Upper lobe of left lung (tissue), 4 donors: ENCODE results near the gene NSD1.

Experiments used
- EP300 ChIP-seq, 4 donors: sonication (generic); formaldehyde crosslinking; IDR thresholded peaks; one replicate each; pipeline ENCODE4 v1.5.1; 2017; ENCODE audit warnings: antibody characterized with exemption in 4 of 4, control low read depth in 2 of 4
- POLR2A ChIP-seq, 4 donors: fragments of 450-650 bp; IDR thresholded peaks; one replicate each; pipeline ENCODE4 v1.5.1; 2016 to 2017; ENCODE audit warnings: antibody characterized with exemption in 4 of 4, mild to moderate bottlenecking in 2 of 4
- POLR2AphosphoS5 ChIP-seq, 2 donors: sonication (generic); formaldehyde crosslinking; IDR thresholded peaks; one replicate each; pipeline ENCODE4 v1.5.1; 2017; ENCODE audit warnings: antibody characterized with exemption in 2 of 2
- TF ChIP-seq, protein P1 (sequence below), 6 experiments: fragments of 450-650 bp in 4 of 6; fragments of 200-600 bp in 2 of 6; sonication (generic) in 2 of 6; IDR thresholded peaks; one replicate each; pipeline ENCODE4 v1.5.1; 2016 to 2019; ENCODE audit warnings: antibody characterized with exemption in 6 of 6

GRCh38 chr5:177332896-177333260, 199.3 kb downstream of the NSD1 start:
- TF ChIP-seq, protein P1, sequence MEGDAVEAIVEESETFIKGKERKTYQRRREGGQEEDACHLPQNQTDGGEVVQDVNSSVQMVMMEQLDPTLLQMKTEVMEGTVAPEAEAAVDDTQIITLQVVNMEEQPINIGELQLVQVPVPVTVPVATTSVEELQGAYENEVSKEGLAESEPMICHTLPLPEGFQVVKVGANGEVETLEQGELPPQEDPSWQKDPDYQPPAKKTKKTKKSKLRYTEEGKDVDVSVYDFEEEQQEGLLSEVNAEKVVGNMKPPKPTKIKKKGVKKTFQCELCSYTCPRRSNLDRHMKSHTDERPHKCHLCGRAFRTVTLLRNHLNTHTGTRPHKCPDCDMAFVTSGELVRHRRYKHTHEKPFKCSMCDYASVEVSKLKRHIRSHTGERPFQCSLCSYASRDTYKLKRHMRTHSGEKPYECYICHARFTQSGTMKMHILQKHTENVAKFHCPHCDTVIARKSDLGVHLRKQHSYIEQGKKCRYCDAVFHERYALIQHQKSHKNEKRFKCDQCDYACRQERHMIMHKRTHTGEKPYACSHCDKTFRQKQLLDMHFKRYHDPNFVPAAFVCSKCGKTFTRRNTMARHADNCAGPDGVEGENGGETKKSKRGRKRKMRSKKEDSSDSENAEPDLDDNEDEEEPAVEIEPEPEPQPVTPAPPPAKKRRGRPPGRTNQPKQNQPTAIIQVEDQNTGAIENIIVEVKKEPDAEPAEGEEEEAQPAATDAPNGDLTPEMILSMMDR (IDR thresholded peaks at IDR 0.05): no peak
- TF ChIP-seq POLR2A (IDR thresholded peaks at IDR 0.05): no peak
- no peak for TF ChIP-seq POLR2AphosphoS5 (IDR thresholded peaks at IDR 0.05)
- TF ChIP-seq EP300 (IDR thresholded peaks at IDR 0.05): no peak
